GM21526 (cell line): ENCODE data around the gene LITAF.

Source experiments
- ATAC-seq: cut with Tn5 transposase; IDR thresholded peaks from one replicate; pipeline ENCODE4 v1.9.1; 2021; ENCODE audit warnings: moderate library complexity; ENCODE audit not compliant: unreplicated experiment, low FRiP score

Gene LITAF

DNA sequence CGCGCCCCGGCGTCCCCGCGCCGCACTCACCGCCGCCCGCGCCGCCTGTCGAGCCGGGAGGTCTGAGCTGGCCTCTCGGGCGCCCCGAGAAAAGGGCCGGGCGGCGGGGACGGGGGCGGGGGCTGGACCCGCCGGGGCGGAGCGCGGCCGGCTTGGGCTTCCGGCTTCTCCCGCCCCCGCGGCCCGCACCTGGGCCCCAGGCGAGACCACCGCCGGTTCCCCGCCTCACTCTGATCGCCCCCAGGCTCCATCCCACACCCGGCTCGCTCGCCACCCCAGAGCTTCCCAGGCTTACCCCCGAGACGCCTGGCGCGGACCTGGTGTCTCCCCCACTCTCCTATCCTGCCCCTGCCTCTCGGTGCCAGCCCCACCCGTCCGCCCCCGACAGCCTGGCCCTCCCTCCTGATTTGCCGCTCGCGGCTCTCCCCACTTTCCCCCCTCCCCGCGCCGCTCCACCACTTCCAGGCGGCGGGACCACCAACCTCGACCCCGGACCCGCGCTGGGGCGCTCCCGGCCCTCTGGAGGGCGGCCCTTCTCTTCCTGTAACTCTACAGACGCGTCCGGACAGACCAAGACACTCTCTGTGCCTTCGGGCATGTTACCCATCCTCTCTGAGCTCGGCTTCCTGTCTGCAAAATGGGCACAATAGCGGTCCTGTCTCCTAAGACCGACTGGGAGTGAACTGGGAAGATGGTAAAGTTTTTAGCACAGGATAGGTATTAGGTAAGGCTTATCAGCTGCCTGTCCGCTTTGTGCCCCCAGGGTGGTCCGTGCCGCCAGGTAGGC, at the start of gene LITAF:
LITAF (minus strand) TSS at position 64 of the 787 bp plus-strand sequence. CDS start 30,189 bp downstream, outside the sequence.
- ATAC-seq, result peak; percentile 43

DNA sequence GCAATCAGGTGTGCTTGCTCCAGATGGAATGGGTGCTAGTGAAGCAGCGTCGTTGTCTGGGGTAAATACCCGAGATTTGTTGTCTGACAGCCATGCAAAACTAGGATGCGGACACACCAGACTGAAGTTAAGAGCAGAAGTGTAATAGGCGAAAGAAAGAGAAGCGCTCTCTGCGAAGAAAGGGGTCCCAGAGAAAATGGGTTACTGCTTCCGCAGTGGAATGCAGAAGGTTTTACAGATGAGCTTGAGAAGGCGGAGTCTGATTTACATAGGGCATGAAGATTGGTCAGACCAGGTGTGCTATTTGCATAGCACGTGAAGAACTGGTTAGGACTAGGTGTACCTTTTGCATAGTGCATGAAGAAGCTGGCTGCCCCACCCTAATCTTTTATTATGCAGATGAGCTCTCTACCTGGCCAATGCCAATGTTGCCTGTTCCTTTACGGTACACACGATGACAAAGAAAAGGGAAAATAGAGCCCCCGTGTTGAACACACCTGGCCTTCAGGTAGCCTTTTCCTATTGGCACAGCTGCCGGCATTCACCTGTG, 49.5 kb upstream of the LITAF start:
- no peak for ATAC-seq

DNA sequence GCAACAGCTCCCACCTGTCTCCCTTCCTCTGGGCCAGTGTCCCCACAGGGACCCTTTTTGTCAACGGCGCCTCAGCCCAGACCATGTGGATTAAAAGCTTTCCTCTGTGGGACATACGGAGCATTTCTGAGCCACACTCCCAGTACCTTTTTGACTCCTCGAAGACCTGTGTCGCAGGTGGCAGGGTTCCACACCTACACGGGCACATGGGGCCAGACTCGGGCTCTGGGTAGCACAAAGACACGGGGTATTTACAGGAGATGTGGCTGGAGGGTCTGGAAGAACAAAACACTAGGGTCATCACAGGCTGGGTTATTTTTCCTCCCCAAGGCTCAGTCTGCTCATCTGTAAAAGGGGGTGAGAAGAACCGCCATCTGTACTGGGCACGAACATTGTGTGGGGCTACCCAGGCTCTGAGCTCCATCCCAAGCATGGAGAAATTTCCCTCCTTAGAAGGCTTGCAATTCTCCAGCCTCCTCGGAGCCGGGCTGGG, 49.0 kb upstream of the LITAF start:
- no peak for ATAC-seq

DNA sequence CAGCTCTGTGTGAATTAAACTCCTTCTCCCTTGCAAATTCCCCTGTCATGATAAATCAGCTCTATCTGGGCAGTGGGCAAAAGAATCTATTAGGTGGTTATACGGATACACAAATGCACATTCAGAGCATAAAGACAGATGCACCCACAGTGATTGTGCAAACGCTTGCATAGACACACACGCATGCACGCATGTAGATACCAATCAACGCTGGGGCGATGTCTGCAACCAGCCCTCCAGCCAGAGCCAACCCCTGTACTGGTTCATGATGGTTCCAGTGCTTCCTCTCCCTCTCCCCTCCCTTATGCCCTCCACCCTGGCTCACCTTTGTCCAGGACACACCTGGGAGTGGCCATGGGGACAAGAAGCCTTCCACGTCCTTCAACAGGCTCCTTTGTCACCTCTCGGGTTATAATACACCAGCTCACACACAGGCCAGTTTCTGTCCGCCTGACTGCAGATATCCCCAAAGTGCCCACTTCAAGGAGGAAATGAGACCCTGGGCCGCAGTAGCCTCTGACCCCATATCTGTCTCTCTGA, 48.5 kb upstream of the LITAF start:
- ATAC-seq, result no peak

DNA sequence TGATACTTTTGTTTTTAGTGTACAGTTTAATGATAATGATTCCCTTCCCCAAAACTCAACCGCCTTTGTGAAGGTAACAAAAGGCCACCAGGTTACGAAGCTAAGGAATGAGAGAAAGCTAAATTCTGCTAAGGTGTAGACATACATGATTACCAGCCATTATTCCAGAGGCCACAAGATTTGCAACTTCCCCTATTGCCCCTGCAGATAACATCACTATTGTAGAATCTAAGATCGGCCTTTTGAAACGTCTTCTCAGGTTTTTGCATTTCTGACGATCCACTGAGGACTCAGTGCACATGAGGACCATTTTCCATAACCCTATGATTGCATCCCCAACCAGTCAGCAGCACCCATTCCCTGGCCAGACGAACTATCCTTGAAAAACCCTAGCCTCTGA, 47.6 kb upstream of the LITAF start:
- no peak for ATAC-seq

DNA sequence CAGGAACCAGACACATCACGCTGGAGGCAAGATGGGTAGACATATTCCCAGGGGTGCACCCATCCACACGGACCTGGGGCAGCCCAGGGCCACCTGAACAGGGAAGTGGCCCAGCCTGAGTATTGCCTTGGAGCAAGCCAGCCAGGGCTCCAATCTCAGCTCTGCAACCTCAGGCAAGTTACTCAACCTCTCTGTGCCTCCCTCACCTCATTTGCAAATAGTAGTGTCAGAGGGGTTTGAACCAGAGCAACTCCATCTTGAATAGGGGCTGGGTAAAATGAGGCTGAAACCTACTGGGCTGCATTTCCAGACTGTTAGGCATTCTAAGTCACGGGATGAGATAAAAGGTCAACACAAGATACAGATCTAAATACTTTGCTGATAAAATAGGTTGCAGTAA, 46.4 kb upstream of the LITAF start:
- ATAC-seq, result no peak

DNA sequence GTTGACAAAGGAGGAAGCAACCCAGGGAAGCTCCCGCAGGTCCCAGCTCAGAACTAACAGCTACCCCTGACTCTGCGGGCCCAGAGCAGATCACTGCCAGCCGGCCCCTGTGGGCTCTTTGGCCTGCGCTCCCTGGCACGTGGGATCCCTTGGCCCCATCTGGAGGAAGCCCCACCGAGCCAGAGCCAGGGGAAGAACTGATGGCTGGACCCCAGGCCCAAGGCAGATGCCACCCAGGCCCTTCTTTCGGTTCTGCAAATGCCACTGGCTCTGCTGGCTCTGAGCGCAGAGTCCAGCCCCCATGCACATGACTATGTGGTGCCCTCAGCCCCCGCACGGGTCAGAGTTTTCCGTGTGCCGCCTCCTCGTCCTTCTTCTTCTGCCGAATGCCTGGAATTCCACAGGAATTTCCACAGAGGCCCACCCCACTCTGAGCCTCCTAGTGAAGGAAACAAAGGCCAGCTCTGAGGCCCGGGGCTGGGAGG, 45.8 kb upstream of the LITAF start:
- ATAC-seq, result no peak

DNA sequence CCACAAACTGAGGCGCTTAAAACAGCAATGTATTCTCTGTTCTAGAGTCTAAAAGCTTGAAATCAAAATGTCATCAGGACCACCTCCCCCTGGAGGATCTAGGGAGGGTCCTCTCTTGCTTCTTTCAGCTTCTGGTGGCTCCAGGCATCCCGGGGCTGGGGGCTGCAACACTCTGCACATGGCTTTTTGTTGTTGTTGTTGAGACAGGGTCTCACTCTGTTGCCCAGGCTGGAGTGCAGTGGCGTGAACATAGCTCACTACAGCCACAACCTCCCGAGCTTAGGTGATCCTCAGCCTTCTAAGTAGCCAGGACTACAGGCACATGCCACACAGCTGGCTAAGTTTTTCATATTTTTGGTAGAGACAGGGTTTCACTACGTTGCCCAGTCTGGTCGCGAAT, 44.5 kb upstream of the LITAF start:
- ATAC-seq, result no peak

DNA sequence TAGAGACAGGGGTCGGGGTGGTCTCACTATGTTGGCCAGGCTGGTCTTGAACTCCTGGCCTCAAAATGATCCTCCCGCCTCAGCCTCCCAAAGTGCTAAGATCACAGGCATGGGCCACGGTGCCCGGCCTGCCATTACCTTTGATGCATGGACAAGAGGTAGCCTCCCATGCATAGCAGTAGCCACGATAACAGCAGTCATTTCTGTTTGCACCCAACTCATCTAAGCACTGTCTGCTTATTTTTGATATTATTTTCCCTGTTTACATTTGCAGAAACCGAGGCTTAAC, 44.0 kb upstream of the LITAF start:
- ATAC-seq, result no peak

DNA sequence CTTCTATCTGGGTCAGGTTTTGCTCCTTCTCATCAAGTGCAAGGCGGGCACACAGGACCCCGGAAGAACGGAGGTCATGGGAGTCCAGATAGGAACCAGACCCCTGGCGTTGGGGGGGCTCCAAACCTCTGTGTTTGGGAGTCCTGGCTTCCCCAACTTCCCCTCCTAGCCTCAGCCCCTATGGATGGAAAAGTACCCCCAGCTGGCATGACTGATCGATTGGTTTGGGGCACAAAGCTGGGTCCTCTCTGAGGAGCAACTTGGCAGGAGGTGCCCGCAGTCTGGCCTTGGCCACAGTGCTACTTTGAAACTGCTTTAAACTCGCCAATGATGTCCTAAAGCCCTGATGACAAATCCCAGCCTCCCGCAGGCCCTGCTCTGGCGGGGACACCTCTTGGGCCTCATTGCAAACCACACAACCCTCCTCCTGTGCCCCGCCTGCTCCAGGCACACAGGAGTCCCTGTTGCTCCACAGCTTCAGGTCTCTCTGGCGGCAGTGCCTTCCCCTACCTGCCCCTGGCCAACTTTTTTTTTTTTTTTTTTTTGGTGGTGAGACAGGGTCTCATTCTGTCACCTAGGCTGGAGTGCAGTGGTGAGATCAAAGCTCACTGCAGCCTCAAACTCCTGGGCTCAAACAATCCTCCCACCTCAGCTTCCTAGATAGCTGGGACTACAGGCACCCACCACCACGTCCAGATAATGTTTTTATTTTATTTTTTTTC, 43.5 kb upstream of the LITAF start:
- ATAC-seq, result no peak

DNA sequence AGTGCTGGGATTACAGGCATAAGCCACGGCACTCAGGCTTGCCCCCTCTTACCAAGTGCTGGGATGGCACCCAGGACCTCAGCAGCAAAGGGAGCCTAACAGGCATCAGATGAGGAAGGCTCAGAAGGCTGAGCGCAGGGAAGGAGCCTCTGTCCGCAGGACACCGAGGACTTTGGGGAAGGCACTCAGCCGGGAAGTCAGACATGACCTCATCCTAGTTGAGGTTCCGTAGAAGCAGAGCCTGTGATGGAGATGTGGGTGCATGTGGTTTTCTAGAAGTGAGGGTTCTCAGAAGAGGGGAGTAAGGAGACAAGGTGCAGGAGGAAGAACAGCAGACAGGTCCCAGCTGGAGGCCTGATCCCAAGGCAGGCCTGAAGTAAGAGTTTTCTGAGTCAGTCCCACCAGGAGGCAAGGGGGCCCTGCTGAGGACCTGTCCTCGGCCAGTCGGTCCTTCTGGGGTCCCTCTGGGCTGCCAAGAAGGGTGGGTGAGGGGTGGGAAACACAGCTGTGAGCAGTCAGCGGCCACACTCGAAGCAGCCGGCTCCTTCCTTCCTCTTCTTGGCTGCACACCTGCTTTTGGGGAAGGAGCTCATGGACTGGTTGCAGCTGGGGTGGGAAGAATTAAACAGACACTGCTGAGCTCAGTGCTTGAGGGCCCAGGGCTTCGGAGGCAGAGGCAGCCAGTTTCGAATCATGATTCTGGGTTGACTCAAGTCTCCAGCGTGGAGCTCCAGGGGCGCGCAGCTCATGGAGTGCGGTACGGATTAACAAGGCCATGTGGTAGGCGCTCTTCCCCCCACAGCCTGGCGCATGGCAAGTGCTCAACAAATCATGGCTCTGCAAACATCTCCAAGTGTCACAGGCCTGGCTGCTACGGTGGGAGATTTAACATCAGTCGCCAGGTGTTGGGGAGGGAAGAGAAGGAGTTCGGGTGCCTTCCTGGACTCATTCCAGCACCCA, 42.6 kb upstream of the LITAF start:
- no peak for ATAC-seq

DNA sequence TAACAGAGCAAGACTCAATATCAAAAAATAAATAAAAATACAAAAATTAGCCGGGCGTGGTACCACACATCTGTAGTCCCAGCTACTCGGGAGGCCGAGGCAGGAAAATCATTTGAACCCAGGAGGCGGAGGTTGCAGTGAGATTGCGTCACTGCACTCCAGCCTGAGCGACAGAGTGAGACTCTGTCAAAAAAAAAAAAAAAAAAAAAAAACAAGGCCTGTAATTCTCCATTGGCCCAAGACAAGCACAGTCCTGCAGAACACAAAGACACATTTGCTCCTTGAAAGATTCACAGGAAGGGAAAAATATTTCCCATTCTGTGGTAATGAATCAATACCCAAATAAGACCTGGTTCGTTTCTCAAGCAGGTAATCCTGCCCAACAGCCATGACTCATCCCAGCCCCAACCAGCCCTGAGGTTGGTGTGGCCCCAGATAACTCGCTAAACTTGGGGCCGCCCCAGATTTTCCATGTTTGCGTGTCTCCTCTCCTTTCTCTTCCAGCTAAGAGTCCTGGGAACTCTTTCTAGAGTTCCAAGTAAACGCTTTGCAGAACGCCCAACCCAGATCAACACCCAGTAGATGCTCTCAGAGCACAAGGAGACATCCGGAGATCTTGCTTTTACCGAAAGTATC, 41.2 kb upstream of the LITAF start:
- ATAC-seq, result no peak

DNA sequence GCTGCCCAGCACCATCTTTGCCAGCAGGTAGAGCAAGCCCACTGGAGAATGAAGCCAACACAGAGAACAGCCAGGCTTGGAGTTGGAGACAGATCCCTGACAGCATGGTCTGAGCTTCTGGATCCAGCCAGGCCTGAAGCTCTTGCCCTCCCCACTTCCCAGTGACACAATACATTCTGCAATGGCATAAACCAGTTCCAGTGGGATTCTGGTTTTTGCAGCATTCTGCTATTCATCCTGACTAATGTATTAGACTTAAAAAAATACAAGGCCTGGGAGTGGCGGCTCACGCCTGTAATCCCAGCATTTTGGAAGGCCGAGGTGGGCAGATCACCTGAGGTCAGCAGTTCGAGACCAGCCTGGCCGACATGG, 40.6 kb upstream of the LITAF start:
- no peak for ATAC-seq

DNA sequence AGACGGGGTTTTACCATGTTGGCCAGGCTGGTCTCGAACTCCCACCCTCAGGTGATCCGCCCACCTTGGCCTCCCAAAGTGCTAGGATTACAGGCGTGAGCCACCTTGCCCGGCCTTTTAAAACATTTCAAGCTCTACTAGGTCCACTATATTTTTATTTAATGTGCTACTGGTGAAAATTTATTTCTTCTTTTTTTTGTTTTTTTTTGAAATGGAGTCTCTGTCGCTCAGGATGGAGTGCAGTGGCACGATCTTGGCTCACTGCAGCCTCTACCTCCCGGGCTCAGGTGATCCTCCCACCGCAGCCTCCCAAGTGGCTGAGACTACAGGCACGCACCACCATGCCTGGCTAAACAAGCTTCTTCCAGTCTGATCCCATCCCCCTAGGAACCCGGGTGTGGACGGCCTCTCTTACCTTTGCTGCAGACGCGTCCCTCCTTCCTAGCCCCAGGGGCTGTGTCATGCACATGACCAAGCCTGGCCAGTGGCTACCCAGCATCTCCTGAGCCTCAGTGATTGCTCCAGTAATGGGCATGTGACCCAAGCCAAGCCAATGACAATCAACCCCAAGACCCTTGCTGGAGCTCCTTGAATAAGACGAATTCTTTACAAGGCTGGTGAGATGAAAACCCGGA, 40.1 kb upstream of the LITAF start:
- ATAC-seq, result no peak

DNA sequence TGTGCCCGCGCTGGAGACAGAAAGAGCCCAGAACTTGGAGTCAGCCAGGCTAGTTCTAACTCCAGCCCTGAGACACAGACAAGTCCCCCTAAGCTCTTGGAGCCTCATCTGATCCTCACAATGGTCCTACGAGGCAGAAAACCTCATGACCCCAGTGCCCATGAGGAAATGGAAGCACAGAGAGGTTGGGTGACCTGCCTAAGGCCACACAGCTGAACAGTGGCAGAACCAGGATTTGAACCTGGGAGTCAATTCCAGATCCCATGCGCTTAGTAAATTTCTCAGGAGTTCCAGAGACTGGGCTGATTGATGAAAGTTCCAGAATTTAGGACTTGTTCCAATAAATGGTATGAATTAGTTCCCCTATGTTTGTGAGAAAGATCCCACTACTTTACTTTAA, 39.0 kb upstream of the LITAF start:
- ATAC-seq, result no peak

DNA sequence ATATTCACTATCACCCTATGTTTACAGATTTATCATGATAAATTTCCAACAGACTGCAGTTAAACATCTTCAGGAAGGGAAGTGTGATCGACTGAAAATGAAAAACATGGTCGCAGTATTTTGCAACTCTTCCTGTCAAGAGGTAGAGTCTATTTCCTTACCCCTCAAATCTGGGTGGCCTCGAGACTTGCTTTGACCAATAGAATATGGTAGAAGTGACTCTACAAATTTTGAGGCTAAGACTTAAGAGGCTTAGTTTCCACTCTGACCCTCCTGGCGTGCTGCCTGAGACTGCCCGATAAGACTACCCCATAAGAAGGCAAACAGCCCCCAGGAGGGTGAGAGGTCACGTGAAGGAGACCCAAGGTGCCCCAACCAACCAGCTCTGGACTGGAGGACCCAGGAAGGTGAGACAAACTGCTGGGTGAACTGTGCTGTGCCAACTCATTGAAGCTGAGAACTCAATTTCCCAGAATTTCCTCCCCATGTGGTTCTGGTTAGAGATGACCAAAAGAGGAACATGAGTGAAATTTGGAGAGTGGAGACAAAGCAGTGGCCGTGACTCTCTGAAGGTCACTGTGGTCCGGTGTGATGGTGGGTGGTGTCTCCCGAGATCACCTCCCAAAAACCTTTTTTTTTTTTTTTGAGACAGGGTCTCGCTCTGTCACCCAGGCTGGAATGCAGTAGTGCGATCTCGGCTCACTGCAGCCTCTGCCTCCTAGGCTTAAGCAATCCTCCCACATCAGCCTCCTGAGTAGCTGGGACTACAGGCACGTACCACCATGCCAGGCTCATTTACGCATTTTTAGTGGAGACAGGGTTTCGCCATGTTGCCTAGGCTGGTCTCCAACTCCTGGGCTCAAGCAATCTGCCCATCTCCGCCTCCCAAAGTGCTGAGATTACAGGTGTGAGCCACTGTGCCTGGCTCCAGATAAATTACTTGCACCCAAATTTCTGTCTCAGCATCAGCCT, 38.2 kb upstream of the LITAF start:
- no peak for ATAC-seq

DNA sequence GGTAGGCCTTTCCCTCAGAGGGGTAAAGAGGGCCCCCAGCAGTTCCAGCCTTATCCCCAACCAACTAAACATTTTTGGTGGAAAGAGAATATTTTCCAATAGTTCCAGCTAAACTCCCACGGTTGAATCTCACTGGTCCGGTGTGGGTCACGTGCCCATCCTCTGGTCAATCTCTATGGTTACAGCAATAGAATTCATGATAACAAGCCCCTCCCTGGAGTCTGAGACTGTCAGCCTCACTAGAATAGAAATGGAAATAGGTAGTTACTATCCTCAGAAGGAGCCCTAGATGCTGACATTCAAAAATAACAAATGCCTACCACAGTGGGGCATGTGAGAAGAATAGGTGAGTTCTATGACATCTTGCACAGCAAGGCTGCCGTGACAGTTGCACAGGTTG, 37.5 kb upstream of the LITAF start:
- no peak for ATAC-seq

DNA sequence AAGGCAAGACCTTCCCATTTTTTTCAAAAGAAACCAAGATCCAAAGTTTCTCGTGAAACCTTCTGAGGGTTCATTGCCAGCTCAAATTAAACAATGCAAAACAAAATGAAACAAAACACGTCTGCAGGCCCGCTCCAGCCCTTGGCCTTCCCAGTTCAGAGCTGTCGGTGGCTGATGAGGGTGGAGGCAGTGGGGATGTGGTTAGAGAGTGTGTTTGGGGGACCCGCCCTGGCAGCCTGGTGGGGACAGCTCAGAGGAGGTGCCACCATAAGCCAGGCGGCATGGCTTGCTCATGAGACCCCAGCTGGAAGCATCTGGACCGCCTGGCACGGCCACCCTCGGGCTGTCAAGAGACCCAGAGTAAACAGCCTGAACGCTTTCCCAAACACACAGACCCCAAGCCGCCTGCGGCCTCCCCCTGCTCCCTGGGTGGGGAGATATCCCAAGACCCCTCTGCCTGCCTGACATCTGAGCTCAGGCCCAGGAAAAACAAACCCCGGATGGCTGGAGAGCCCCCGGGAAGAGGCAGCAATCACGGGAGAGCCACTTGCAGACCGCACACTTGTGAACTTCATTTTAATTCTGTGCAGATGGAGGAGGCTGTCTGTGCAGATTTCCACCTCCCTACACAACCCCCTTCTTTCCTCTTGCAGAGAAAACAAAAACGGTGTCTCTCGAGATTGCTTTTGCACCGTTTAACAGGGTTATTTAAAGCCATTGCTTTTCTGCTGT, 35.4 kb upstream of the LITAF start:
- ATAC-seq, result no peak
